Measurements from ENCODE around the gene SPAST.

DNA sequence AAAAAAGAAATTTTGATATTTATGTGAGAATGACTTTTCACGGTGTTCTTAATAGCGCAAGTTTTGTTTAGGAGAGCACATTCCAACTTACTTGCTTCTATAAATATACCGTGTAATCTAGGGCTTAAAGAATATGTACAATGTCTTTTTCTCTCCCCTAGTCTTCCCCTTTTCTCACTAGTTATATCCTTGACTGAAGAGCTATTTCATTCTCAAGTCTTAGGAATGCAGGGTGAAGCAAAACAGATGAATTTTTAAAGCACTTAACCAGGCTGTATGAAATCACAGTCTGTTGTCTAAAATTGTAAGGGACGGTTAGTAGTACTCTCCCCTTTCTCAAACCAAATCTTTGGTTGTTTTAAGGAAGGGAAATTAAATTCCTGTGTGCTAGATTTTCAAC is 72.7 kb downstream of the SPAST start:
- TF ChIP-seq, protein P1, sequence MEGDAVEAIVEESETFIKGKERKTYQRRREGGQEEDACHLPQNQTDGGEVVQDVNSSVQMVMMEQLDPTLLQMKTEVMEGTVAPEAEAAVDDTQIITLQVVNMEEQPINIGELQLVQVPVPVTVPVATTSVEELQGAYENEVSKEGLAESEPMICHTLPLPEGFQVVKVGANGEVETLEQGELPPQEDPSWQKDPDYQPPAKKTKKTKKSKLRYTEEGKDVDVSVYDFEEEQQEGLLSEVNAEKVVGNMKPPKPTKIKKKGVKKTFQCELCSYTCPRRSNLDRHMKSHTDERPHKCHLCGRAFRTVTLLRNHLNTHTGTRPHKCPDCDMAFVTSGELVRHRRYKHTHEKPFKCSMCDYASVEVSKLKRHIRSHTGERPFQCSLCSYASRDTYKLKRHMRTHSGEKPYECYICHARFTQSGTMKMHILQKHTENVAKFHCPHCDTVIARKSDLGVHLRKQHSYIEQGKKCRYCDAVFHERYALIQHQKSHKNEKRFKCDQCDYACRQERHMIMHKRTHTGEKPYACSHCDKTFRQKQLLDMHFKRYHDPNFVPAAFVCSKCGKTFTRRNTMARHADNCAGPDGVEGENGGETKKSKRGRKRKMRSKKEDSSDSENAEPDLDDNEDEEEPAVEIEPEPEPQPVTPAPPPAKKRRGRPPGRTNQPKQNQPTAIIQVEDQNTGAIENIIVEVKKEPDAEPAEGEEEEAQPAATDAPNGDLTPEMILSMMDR (IDR thresholded peaks at IDR 0.05) = no peak
- no peak for TF ChIP-seq POLR2A (IDR thresholded peaks at IDR 0.05)

Measured in Peyer's patch (tissue), 4 donors.